Stimulated activated CD8-positive, alpha-beta memory T cell treated with anti-CD3 and anti-CD28 coated beads, Interleukin-12 subunit alpha, Interleukin-12 subunit beta, amount 100 ng/mL, for 24 hours (primary cell): ENCODE measurements around the gene SHKBP1.
"Not testable (repeated sequence)": the region's sequence is repeated elsewhere in the genome, so short reads cannot be mapped to it uniquely, and the experiment has no call there.

ENCODE experiments used
- DNase-seq: peaks from one replicate; pipeline ENCODE4 v3.0.0-alpha.2; 2020; ENCODE audit errors: extremely low read depth

Gene SHKBP1

DNA sequence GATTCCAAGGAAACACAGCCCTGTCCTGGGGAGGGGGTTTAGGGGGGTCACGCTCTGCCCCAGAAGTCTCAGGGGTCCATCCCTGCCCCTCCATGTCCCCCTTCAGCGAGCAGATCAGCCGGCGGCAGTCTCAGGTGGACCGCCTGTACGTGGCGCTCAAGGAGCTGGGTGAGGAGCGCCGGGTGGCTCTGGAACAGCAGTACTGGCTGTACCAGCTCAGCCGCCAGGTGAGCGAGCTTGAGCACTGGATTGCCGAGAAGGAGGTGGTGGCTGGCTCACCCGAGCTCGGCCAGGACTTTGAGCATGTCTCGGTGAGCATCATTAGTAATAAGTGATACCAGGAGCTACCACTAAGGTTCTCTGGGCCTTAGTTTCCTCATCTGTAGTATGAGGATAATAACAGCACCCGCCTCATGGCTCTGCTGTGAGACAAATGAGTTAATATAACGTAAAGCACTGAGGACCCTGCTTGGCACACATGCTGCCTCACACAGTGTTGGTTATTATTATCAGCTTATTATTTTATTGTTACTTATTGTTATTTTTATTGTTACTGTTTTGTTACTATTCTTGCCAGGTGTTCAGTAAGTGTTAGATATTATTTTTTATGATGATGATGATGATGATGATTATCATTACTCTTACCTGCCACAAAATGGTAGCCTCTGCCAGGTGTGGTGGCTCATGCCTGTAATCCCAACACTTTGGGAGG, 20.5 kb upstream of the SHKBP1 start:
- DNase-seq = no peak

DNA sequence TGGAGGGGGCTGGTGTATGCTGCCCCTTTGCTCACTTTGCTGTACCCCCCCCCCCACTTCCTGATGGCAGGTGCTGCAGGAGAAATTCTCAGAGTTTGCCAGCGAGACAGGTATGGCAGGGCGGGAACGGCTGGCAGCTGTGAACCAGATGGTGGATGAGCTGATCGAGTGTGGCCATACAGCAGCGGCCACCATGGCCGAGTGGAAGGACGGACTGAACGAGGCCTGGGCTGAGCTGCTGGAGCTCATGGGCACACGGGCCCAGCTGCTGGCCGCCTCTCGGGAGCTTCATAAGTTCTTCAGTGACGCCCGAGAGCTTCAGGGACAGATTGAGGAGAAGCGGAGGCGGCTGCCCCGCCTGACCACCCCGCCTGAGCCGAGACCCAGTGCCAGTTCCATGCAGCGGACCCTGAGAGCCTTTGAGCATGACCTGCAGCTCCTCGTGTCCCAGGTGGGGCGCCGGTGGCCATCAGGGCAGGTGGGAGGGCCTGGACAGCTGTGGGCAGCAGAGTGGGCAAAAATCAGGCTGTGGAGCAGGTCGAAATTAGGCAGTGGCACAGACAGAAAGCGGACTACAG, 19.6 kb upstream of the SHKBP1 start:
- DNase-seq = no peak

DNA sequence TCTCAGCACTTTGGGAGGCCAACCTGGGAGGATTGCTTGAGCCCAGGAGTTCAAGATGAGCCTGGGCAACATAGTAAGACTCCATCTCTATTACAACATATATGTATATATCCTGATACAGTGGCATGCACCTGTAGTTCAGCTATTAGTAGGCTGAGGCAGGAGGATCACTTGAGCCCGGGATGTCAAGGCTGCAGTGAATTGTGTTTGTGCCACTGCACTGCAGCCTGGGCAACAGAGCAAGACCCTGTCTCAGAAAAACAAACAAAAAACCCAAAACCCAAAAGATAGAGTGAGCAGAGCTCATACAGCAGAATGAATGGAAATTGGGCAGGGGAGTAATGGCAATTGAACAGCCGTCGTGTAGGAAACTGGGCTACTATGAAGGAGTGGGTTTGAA, 17.3 kb upstream of the SHKBP1 start:
- no peak for DNase-seq

- DNase-seq = no peak
These were observed 16.6 kb upstream of the SHKBP1 start for GRCh38 chr19:40560092-40560507.

GRCh38 chr19:40561947-40562346, 14.7 kb upstream of the SHKBP1 start:
- no peak for DNase-seq

- not testable (repeated sequence) for DNase-seq
These were observed 12.1 kb upstream of the SHKBP1 start for GRCh38 chr19:40564535-40564934.

- no peak for DNase-seq
These were observed 11.3 kb upstream of the SHKBP1 start for GRCh38 chr19:40565355-40565754.

DNA sequence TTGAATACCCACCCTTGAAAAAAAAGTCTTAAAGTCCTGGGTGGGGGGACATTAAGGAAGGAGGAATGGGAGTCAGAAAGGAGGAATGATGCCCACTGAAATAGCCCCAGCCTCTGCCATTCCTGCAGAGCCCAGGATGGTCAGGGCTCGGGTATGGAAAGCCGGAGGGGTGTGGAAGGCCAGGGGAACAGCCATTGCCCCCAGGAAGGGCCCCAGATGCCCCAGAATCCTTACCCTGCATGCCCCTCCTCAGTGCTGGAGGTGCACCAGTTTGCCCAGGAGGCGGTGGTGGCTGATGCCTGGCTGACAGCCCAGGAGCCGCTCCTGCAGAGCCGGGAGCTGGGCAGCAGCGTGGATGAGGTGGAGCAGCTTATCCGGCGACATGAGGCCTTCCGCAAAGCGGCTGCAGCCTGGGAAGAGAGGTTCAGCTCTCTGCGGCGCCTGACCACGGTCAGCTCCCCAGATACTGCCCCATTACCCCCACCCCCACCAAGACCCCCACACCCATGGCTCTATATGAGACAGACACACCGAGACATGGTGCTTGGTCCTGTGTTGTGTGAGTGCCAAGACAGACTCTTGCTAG, 10.7 kb upstream of the SHKBP1 start:
- no peak for DNase-seq

DNA sequence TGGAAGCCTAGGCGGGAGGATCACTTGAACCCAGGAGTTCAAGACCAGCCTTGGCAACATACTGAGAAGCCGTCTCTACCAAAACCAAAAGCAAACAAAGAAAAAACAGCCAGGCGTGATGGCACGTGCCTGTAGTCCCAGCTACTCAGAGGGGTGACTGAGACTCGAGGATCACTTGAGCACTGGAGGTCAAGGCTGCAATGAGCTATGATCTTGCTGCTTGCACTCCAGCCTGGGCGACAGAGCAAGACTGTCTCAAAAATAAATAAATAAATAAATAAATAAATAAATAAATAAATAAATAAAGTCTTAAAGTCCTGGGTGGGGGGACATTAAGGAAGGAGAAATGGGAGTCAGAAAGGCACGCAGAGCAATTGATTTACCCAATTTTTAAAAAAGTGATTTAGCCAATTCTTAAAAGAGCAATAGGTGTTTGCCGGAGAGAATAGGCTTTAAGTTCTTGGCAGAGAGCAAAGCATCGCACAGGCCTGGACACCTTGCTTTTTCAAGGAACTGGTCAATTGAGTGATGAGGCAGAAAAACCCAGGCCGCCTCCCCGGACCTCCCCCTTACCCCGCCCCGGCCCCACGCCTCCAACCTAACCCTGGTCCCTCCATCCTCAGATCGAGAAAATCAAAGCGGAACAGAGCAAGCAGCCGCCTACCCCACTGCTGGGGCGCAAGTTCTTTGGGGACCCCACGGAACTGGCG, 9.5 kb upstream of the SHKBP1 start:
- DNase-seq = no peak

DNA sequence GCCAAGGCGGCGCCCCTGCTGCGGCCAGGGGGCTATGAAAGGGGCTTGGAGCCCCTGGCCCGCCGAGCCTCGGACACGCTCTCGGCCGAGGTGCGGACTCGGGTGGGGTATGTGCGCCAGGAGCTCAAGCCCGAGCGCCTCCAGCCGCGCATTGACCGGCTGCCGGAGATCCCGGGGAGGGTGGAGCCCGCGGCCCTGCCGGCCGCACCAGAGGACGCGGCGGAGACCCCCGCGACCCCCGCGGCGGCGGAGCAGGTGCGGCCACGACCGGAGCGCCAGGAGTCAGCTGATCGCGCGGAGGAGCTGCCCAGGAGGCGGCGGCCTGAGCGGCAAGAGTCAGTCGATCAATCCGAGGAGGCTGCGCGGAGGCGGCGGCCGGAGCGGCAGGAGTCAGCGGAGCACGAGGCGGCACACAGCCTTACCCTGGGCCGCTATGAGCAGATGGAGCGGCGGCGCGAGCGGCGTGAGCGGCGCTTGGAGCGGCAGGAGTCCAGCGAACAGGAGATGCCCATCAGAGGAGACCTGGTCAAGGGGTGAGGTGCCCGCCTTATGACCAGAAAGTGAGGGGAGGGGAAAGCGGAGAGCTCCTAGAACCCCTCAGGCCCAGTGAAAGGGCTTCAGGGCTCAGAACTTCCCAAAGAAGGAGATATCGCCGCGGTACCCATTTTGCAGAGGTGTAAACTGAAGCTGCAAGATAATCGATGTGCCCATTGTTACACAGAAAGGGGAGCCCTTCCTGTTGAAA, 8.8 kb upstream of the SHKBP1 start:
- no peak for DNase-seq

GRCh38 chr19:40570313-40571004, 6.2 kb upstream of the SHKBP1 start:
- DNase-seq = peak; percentile 84

DNA sequence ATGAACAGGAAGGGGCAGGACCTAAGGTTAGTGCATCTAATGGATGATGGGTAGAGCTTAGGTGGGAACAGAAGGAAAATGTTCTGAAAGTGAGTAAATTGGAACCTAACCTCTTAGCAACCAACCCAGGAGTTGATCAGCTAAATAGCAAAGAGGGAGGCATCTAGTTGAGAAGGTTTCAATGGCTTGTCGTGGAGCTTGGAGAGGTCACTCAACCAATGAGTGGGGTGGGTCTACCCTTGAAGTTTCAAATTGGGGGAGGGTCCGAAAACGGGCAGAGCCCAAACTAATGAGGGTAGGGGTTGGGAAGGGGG, 5.7 kb upstream of the SHKBP1 start:
- no peak for DNase-seq

- no peak for DNase-seq
These were observed 4.7 kb upstream of the SHKBP1 start for GRCh38 chr19:40571831-40572495.

DNA sequence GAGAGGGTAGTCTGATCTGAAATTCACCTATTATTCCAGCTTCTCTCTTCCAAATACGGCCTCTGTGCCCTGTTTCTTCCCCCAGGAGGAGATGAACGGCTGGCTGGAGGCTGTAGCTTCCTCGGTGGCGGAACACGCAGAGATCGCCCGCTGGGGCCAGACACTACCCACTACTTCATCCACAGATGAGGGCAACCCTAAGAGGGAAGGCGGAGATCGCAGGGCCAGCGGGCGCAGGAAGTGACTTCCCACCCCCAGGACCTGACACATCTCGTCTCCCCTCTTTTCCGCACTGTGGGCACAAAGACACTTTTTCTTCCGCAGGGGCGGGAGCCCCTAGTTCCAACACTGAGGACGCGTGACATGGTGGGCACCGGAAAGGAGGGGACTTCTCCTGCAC, 1.3 kb upstream of the SHKBP1 start:
- DNase-seq = no peak

DNA sequence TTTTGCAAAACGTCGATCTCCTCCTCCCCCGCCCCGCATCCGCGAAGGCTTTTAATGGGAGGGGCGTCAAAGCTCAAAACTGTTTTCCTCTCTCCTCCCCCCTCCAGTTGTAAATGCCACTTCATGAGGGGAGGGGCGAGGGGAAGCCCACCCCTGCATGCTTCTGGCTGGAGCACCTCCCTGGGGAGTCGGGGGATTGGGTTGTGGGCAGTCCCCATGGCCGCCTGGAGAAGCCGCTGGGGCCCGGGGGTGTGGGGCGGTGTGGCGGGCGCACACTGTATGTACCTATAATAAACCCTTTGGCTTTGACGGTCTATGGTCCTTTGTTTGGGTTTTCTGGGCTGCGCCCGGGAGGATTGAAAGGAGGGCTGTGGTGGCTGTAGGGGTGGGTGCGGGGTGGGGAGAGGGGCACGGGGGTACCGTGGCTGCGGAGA, 505 bp upstream of the SHKBP1 start:
- no peak for DNase-seq

- DNase-seq = no peak
These were observed 1.8 kb downstream of the SHKBP1 start for GRCh38 chr19:40578442-40578908.

DNA sequence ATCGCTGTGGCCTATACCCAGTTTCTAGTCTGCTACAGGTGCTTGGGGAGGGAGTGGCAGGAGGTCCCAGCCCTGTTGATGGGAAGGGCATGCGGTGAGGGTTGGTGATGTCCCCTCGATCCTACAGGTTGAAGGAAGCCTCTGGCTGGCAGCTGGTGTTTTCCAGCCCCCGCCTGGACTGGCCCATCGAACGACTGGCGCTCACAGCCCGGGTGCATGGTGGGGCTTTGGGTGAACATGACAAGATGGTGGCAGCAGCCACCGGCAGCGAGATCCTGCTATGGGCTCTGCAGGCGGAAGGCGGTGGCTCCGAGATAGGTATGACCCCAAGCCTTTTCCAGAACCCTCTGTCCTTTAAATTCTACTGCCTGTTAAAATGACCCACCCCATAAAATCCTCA, 3.9 kb downstream of the SHKBP1 start:
- no peak for DNase-seq

GRCh38 chr19:40581531-40581930, 4.9 kb downstream of the SHKBP1 start:
- no peak for DNase-seq

DNA sequence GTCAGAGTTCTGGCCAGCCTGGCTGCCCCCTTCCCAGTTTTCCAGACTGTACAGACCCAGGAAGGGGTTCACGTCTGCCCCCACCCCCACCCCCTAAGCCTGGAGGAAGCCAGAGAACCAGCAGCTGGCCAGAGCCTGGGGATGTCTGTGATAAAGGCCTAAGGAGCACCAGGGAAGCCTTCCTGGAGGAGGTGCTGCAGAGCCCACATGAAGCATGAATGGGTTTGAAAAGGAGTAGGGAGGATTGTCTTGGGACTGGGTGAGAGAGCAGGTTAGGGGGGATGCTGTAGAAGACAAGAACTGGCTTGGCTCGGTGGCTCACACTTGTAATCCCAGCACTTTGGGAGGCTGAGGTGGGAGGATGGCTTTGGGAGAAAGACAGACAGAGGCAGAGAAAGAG, 5.8 kb downstream of the SHKBP1 start:
- DNase-seq = no peak

- no peak for DNase-seq
These were observed 6.6 kb downstream of the SHKBP1 start for GRCh38 chr19:40583283-40583682.

DNA sequence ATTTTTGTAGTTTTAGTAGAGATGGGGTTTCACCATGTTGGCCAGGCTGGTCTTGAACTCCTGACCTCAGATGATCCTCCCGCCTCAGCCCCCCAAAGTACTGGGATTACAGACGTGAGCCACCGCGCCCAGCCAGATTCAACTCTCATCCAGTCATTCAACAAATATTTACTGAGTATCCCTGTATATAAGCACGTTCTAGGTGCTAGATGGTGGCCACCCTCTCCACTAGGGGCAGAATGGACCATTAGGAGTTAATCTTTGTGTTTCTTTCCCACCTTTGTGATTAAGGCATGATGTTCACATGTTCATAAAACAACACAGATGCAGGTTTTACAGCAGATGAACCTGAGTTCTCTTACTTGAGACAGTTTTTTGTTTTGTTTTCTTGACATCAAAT, 7.3 kb downstream of the SHKBP1 start:
- no peak for DNase-seq
